HepG2 (cell line): ENCODE results near the gene PCDHGA6. TPM values are rescaled to one million over a fixed set of nuclear protein-coding genes. Genes with fewer than 3 reads are reported as not detected.

ENCODE experiments used
- REPIN1 ChIP-seq: sonication (generic); formaldehyde crosslinking; IDR thresholded peaks from 2 replicates; pipeline ENCODE4 v1.8.0; 2022; ENCODE audit warnings: missing genetic modification reagents, low read depth, mild to moderate bottlenecking, borderline replicate concordance
- RFXAP ChIP-seq: sonication (generic); formaldehyde crosslinking; IDR thresholded peaks from 2 replicates; pipeline ENCODE4 v1.4.0; 2020; ENCODE audit warnings: missing genetic modification reagents, borderline replicate concordance
- SALL1 ChIP-seq: sonication (generic); formaldehyde crosslinking; IDR thresholded peaks from 2 replicates; pipeline ENCODE4 v1.8.0; 2022; ENCODE audit warnings: mild to moderate bottlenecking, missing genetic modification reagents
- ZNF180 ChIP-seq: sonication (generic); formaldehyde crosslinking; IDR thresholded peaks from 2 replicates; pipeline ENCODE4 v1.4.0; 2020; ENCODE audit warnings: low read depth, missing genetic modification reagents, borderline replicate concordance
- ZNF772 ChIP-seq: sonication (generic); formaldehyde crosslinking; IDR thresholded peaks from 2 replicates; pipeline ENCODE4 v1.5.0; 2020; ENCODE audit warnings: mild to moderate bottlenecking, missing genetic modification reagents
- polyA plus RNA-seq, 8 experiments: library from polyadenylated mRNA; depleted of rRNA in 3 of 8; stranded (reverse) in 7 of 8; unstranded in 1 of 8; fragments of >200 nt; fragmentation: Illumina TruSeq in 4 of 8; extraction: Trizol in 4 of 8; gene quantifications; 2 replicates each; pipeline versions ENCODE4 v1.2.1 to v1.2.3, GENCODE V29; 2011 to 2016; ENCODE audit warnings: low read depth in 4 of 8, missing spikeins in 1 of 8, mixed read lengths in 1 of 8; ENCODE audit not compliant: insufficient read depth in 1 of 8
- total RNA-seq, 5 experiments: library from RNA; depleted of rRNA; stranded (reverse); fragments of >200 nt; fragmentation: Illumina TruSeq; extraction: Trizol; gene quantifications; 2 replicates each; pipeline ENCODE4 v1.2.3, GENCODE V29; 2016; ENCODE audit warnings: low read depth in 1 of 5

Gene PCDHGA6
- total and polyA plus RNA-seq, 2 of the 13 experiments (the other 11 are each of a cell fraction or from before 2014, with no cell fraction given), result 0.33 to 0.51 TPM

DNA sequence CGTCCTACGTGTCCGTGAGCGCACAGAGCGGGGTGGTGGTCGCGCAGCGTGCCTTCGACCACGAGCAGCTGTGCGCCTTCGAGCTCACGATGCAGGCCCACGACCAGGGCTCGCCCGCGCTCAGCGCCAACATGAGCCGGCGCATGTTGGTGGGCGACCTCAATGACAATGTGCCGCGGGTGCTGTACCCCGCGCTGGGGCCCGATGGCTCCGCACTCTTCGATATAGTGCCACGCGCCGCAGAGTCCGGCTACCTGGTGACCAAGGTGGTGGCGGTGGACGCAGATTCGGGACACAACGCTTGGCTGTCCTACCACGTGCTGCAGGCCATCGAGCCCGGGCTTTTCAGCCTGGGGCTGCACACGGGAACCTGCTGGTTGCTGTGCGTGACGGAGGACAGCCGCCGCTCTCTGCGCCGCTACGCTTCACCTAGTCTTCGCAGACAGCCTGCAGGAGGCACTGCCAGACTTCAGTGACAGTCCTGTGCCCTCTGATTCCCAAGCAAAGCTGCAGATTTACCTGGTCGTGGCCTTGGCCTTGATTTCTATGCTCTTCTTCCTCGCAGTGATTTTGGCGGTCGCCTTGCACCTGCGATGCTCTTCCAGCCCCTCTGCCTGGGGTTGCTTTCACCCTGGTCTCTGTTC, 54.2 kb downstream of the PCDHGA6 start (continued):
- TF ChIP-seq REPIN1 (CRISPR knock-in tag) (no peak), SALL1 (CRISPR knock-in tag) (no peak), RFXAP (CRISPR knock-in tag) (no peak), ZNF772 (CRISPR knock-in tag) (no peak), ZNF180 (CRISPR knock-in tag) (no peak)

Other genes with a start within 250 kb of the PCDHGA6 start
Only the 30 nearest of the 36 such genes appear.
- gene PCDHB9, start 186.7 kb upstream of the PCDHGA6 start, total RNA-seq (2016; rRNA removed; fragmentation: Illumina TruSeq; extraction: Trizol), result 0.18 TPM in 1 of 2 replicates, not detected in the other
- gene PCDHB9, start 186.7 kb upstream of the PCDHGA6 start, polyA plus RNA-seq (2011; rRNA removed), result 0.17 and 0.33 TPM in 2 replicates
- gene PCDHB10, start 181.5 kb upstream of the PCDHGA6 start, total RNA-seq (2016; rRNA removed; fragmentation: Illumina TruSeq; extraction: Trizol), result not detected in 2 replicates
- gene PCDHB10, start 181.5 kb upstream of the PCDHGA6 start, polyA plus RNA-seq (2011; rRNA removed), result 0.05 and 0.09 TPM in 2 replicates
- gene PCDHB11, start 174.3 kb upstream of the PCDHGA6 start, total RNA-seq (2016; rRNA removed; fragmentation: Illumina TruSeq; extraction: Trizol), result 0.07 TPM in 1 of 2 replicates, not detected in the other
- not detected in 2 replicates for gene PCDHB11, start 174.3 kb upstream of the PCDHGA6 start, polyA plus RNA-seq (2011; rRNA removed)
- gene PCDHB12, start 165.2 kb upstream of the PCDHGA6 start, total RNA-seq (2016; rRNA removed; fragmentation: Illumina TruSeq; extraction: Trizol), result 0.04 TPM in 1 of 2 replicates, not detected in the other
- 0.03 TPM in 2 replicates for gene PCDHB12, start 165.2 kb upstream of the PCDHGA6 start, polyA plus RNA-seq (2011; rRNA removed)
- 0.52 and 0.80 TPM in 2 replicates for gene PCDHB13, start 160.0 kb upstream of the PCDHGA6 start, total RNA-seq (2016; rRNA removed; fragmentation: Illumina TruSeq; extraction: Trizol)
- gene PCDHB13, start 160.0 kb upstream of the PCDHGA6 start, polyA plus RNA-seq (2011; rRNA removed), result 0.57 and 0.63 TPM in 2 replicates
- gene PCDHB14, start 150.5 kb upstream of the PCDHGA6 start, total RNA-seq (2016; rRNA removed; fragmentation: Illumina TruSeq; extraction: Trizol), result 0.32 and 0.40 TPM in 2 replicates
- 0.37 and 0.73 TPM in 2 replicates for gene PCDHB14, start 150.5 kb upstream of the PCDHGA6 start, polyA plus RNA-seq (2011; rRNA removed)
- 0.22 and 0.27 TPM in 2 replicates for gene PCDHB15, start 128.5 kb upstream of the PCDHGA6 start, total RNA-seq (2016; rRNA removed; fragmentation: Illumina TruSeq; extraction: Trizol)
- 0.26 and 0.48 TPM in 2 replicates for gene PCDHB15, start 128.5 kb upstream of the PCDHGA6 start, polyA plus RNA-seq (2011; rRNA removed)
- gene SLC25A2, start 69.8 kb upstream of the PCDHGA6 start, total RNA-seq (2016; rRNA removed; fragmentation: Illumina TruSeq; extraction: Trizol), result 0.13 TPM in 1 of 2 replicates, not detected in the other
- gene SLC25A2, start 69.8 kb upstream of the PCDHGA6 start, polyA plus RNA-seq (2011; rRNA removed), result not detected in 2 replicates
- 61.5 and 96.6 TPM in 2 replicates for gene TAF7, start 53.1 kb upstream of the PCDHGA6 start, total RNA-seq (2016; rRNA removed; fragmentation: Illumina TruSeq; extraction: Trizol)
- gene TAF7, start 53.1 kb upstream of the PCDHGA6 start, polyA plus RNA-seq (2011; rRNA removed), result 36.5 and 41.6 TPM in 2 replicates
- gene PCDHGA1, start 43.4 kb upstream of the PCDHGA6 start, total RNA-seq (2016; rRNA removed; fragmentation: Illumina TruSeq; extraction: Trizol), result 0.04 and 0.31 TPM in 2 replicates
- gene PCDHGA1, start 43.4 kb upstream of the PCDHGA6 start, polyA plus RNA-seq (2011; rRNA removed), result 0.40 TPM in 2 replicates
- gene PCDHGA2, start 35.1 kb upstream of the PCDHGA6 start, total RNA-seq (2016; rRNA removed; fragmentation: Illumina TruSeq; extraction: Trizol), result 0.04 TPM in 1 of 2 replicates, not detected in the other
- gene PCDHGA2, start 35.1 kb upstream of the PCDHGA6 start, polyA plus RNA-seq (2011; rRNA removed), result 0.09 and 0.11 TPM in 2 replicates
- gene PCDHGA3, start 30.1 kb upstream of the PCDHGA6 start, total RNA-seq (2016; rRNA removed; fragmentation: Illumina TruSeq; extraction: Trizol), result not detected in 2 replicates
- 0.03 and 0.05 TPM in 2 replicates for gene PCDHGA3, start 30.1 kb upstream of the PCDHGA6 start, polyA plus RNA-seq (2011; rRNA removed)
- 0.95 and 2.6 TPM in 2 replicates for gene PCDHGB1, start 23.8 kb upstream of the PCDHGA6 start, total RNA-seq (2016; rRNA removed; fragmentation: Illumina TruSeq; extraction: Trizol)
- gene PCDHGB1, start 23.8 kb upstream of the PCDHGA6 start, polyA plus RNA-seq (2011; rRNA removed), result 0.95 and 1.0 TPM in 2 replicates
- 0.15 and 0.58 TPM in 2 replicates for gene PCDHGA4, start 18.9 kb upstream of the PCDHGA6 start, total RNA-seq (2016; rRNA removed; fragmentation: Illumina TruSeq; extraction: Trizol)
- gene PCDHGA4, start 18.9 kb upstream of the PCDHGA6 start, polyA plus RNA-seq (2011; rRNA removed), result 0.39 and 0.49 TPM in 2 replicates
- 0.64 and 0.77 TPM in 2 replicates for gene PCDHGB2, start 13.9 kb upstream of the PCDHGA6 start, total RNA-seq (2016; rRNA removed; fragmentation: Illumina TruSeq; extraction: Trizol)
- 0.80 and 0.82 TPM in 2 replicates for gene PCDHGB2, start 13.9 kb upstream of the PCDHGA6 start, polyA plus RNA-seq (2011; rRNA removed)
- 0.11 and 0.27 TPM in 2 replicates for gene PCDHGA5, start 9.7 kb upstream of the PCDHGA6 start, total RNA-seq (2016; rRNA removed; fragmentation: Illumina TruSeq; extraction: Trizol)
- gene PCDHGA5, start 9.7 kb upstream of the PCDHGA6 start, polyA plus RNA-seq (2011; rRNA removed), result 0.32 and 0.40 TPM in 2 replicates
- 0.13 and 0.40 TPM in 2 replicates for gene PCDHGB3, start 3.6 kb upstream of the PCDHGA6 start, total RNA-seq (2016; rRNA removed; fragmentation: Illumina TruSeq; extraction: Trizol)
- gene PCDHGB3, start 3.6 kb upstream of the PCDHGA6 start, polyA plus RNA-seq (2011; rRNA removed), result 0.44 and 0.67 TPM in 2 replicates
- 0.17 and 0.31 TPM in 2 replicates for gene PCDHGA7, start 8.9 kb downstream of the PCDHGA6 start, total RNA-seq (2016; rRNA removed; fragmentation: Illumina TruSeq; extraction: Trizol)
- 0.11 and 0.13 TPM in 2 replicates for gene PCDHGA7, start 8.9 kb downstream of the PCDHGA6 start, polyA plus RNA-seq (2011; rRNA removed)
- gene PCDHGB4, start 13.8 kb downstream of the PCDHGA6 start, total RNA-seq (2016; rRNA removed; fragmentation: Illumina TruSeq; extraction: Trizol), result 1.7 and 3.3 TPM in 2 replicates
- gene PCDHGB4, start 13.8 kb downstream of the PCDHGA6 start, polyA plus RNA-seq (2011; rRNA removed), result 1.7 and 2.1 TPM in 2 replicates
- 0.08 and 0.29 TPM in 2 replicates for gene PCDHGA8, start 18.7 kb downstream of the PCDHGA6 start, total RNA-seq (2016; rRNA removed; fragmentation: Illumina TruSeq; extraction: Trizol)
- 0.04 and 0.05 TPM in 2 replicates for gene PCDHGA8, start 18.7 kb downstream of the PCDHGA6 start, polyA plus RNA-seq (2011; rRNA removed)
- gene PCDHGB5, start 24.1 kb downstream of the PCDHGA6 start, total RNA-seq (2016; rRNA removed; fragmentation: Illumina TruSeq; extraction: Trizol), result 0.44 TPM in 1 of 2 replicates, not detected in the other
- gene PCDHGB5, start 24.1 kb downstream of the PCDHGA6 start, polyA plus RNA-seq (2011; rRNA removed), result 0.08 and 0.13 TPM in 2 replicates
- gene PCDHGA9, start 28.9 kb downstream of the PCDHGA6 start, total RNA-seq (2016; rRNA removed; fragmentation: Illumina TruSeq; extraction: Trizol), result 0.38 TPM in 1 of 2 replicates, not detected in the other
- 0.04 and 0.09 TPM in 2 replicates for gene PCDHGA9, start 28.9 kb downstream of the PCDHGA6 start, polyA plus RNA-seq (2011; rRNA removed)
- gene PCDHGB6, start 34.1 kb downstream of the PCDHGA6 start, total RNA-seq (2016; rRNA removed; fragmentation: Illumina TruSeq; extraction: Trizol), result 0.20 TPM in 1 of 2 replicates, not detected in the other
- gene PCDHGB6, start 34.1 kb downstream of the PCDHGA6 start, polyA plus RNA-seq (2011; rRNA removed), result 0.01 and 0.12 TPM in 2 replicates
- 0.06 and 0.18 TPM in 2 replicates for gene PCDHGA10, start 39.1 kb downstream of the PCDHGA6 start, total RNA-seq (2016; rRNA removed; fragmentation: Illumina TruSeq; extraction: Trizol)
- 0.04 TPM in 2 replicates for gene PCDHGA10, start 39.1 kb downstream of the PCDHGA6 start, polyA plus RNA-seq (2011; rRNA removed)
- 0.07 and 0.18 TPM in 2 replicates for gene PCDHGB7, start 43.8 kb downstream of the PCDHGA6 start, total RNA-seq (2016; rRNA removed; fragmentation: Illumina TruSeq; extraction: Trizol)
- 0.08 and 0.10 TPM in 2 replicates for gene PCDHGB7, start 43.8 kb downstream of the PCDHGA6 start, polyA plus RNA-seq (2011; rRNA removed)
- gene PCDHGA11, start 47.2 kb downstream of the PCDHGA6 start, total RNA-seq (2016; rRNA removed; fragmentation: Illumina TruSeq; extraction: Trizol), result 0.24 TPM in 1 of 2 replicates, not detected in the other
- 0.04 and 0.05 TPM in 2 replicates for gene PCDHGA11, start 47.2 kb downstream of the PCDHGA6 start, polyA plus RNA-seq (2011; rRNA removed)
- gene PCDHGA12, start 56.6 kb downstream of the PCDHGA6 start, total RNA-seq (2016; rRNA removed; fragmentation: Illumina TruSeq; extraction: Trizol), result 0.13 TPM in 1 of 2 replicates, not detected in the other
- 0.03 and 0.07 TPM in 2 replicates for gene PCDHGA12, start 56.6 kb downstream of the PCDHGA6 start, polyA plus RNA-seq (2011; rRNA removed)
- 0.20 and 0.21 TPM in 2 replicates for gene PCDHGC3, start 102.1 kb downstream of the PCDHGA6 start, total RNA-seq (2016; rRNA removed; fragmentation: Illumina TruSeq; extraction: Trizol)
- gene PCDHGC3, start 102.1 kb downstream of the PCDHGA6 start, polyA plus RNA-seq (2011; rRNA removed), result 0.20 and 0.30 TPM in 2 replicates
- gene PCDHGC4, start 111.1 kb downstream of the PCDHGA6 start, total RNA-seq (2016; rRNA removed; fragmentation: Illumina TruSeq; extraction: Trizol), result 0.07 TPM in 1 of 2 replicates, not detected in the other
- 0.10 TPM in 1 of 2 replicates, not detected in the other for gene PCDHGC4, start 111.1 kb downstream of the PCDHGA6 start, polyA plus RNA-seq (2011; rRNA removed)
- gene PCDHGC5, start 115.2 kb downstream of the PCDHGA6 start, total RNA-seq (2016; rRNA removed; fragmentation: Illumina TruSeq; extraction: Trizol), result not detected in 2 replicates
- gene PCDHGC5, start 115.2 kb downstream of the PCDHGA6 start, polyA plus RNA-seq (2011; rRNA removed), result 0.03 TPM in 1 of 2 replicates, not detected in the other